ENCODE measurements around the gene KRTAP10-11.
"Not testable (repeated sequence)": the region's sequence is repeated elsewhere in the genome, so short reads cannot be mapped to it uniquely, and the experiment has no call there.

The KRTAP10-11 gene

DNA sequence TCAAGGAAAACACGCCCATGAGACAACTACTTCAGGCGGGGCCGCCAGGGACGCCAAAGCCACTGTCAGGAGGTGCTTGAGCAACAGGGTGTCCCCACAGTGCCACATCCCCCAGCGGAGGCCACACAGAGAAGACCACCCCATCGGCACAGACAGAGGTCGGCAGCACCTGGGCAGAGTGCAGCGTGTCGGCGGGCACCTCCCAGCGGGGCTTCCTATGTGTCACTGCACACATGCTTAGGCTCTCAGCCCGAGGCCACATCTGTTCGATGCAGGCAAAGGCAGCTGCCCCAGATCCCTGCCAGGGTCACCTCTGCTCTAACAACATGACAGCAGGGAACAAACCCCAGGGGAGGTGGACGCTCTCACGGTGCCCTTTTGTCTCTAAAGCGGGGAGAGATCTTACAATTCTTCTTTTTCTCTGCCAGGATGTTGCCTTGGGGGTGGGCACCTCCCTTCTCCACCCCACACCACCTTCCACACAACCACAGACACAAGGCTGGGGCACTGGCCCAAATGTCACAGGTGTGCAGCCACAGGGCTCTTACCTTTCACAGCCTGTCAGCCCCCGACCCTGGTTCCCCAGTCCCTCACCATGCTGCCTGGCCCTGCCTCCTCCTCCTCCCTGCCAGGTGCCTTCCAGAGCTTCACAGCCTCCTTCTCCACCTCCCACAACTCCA lies 30.2 kb upstream of the KRTAP10-11 start:
- DNase-seq, result no peak

DNA sequence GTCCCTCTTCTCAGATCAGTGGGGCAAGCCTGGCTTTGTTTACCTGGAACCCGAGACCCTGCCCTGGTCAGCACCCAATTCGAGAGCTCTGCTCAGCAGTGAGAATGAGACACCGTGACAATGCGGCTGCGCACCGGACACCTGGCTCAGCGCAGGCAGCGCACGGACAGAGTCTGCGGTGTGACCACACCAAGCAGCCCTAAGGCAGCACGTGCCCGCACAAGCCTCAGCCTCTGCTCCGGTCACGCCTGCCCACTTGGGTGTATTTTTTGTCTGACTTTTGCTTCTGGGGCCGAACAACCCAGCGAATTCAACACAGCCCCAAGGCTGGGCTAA lies 29.7 kb upstream of the KRTAP10-11 start:
- DNase-seq, result no peak

DNA sequence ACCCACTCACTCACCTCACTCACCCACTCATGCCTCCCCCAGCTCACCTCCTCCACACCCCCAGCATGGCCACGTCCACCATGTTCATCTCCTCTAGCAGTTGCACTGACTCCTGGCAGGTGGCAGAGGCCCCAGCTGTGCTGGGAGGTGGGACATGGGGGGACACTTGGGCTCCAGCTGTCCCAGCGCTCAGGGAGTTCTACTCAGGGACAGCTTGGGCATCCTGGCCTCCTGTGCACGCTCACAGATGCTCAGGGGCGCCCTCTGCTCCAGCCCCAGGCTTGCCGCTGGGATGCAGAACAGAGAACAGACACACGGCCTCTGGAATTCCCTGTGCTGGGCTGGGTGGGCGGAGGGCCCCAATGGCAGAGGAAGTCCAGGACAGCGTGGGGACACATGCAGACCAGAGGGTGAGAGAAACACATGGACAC lies 29.1 kb upstream of the KRTAP10-11 start:
- DNase-seq, result no peak

DNA sequence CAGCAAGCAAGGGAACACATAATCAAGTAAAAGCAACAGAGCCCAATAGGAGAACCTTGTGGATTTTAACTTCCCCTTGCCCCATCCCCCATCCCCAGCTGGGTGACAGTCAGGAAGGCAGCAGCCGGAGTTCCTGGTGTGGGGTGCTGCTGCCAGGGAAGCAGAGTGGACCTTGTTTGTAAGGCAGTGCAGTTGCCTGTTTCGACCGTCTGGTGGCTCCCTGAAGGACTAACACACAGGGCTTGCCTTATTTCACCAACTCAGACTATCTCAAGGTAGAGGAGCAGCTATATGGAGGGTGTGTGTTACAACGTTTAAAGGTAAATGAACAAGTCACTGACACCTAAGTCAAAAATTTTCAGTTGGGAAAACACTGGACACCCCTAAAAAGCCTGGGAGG lies 27.7 kb upstream of the KRTAP10-11 start:
- no peak for DNase-seq

DNA sequence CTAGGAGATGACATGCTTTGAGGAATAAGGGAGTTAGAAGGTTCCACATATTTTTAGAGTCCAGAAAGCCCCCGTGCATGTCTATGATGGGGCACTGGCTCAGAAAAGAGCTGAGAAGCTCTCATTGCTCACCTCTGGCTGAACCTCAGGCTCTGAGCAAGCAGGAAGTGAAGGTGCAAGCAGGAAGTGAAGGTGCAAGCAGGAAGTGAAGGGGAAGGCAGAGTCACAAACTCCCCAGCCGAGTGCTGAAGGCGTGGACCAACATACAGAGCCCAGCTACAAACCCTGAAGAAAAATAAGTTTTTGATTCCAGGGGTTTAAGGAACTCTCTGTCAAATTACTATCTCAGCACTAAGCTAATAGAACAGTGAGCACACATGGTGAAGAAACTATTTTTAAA lies 27.3 kb upstream of the KRTAP10-11 start:
- DNase-seq, result no peak

DNA sequence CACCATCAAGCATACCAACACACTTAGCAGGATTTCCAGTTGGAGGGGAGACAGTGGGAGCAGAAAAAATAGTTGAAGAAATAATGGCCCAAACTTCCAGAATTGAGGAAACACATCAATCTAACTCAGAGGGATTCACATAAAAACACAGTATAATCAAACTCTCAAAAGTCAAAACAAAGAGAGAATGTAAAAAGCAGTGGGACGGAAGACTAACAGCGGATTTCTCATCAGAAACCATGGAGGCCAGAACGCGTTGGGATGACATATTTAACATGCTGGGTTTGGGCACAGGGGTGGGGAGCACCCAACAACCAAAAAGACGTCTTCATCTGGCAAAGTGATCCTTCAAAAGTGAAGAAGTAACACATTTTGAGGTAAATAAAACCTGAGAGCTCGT lies 26.3 kb upstream of the KRTAP10-11 start:
- no peak for DNase-seq

DNA sequence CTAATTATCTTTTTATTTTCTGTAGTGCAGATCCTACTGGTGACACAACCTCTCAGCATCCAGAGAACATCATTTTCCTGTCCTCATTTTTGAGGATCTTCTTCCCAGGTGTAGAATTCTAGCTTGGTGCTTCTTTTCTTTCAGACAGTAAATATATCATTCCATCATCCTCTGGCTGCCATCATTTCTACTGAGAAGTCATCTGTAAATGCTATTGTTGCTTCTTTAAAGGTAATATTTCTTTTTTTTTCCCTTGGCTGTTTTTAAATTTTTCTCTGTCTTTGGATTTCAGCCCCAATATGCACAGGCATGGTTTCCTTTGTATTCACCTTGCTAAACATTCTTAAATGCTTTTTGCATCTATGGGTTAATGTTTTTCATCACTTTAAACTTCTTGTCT lies 22.6 kb upstream of the KRTAP10-11 start:
- no peak for DNase-seq

DNA sequence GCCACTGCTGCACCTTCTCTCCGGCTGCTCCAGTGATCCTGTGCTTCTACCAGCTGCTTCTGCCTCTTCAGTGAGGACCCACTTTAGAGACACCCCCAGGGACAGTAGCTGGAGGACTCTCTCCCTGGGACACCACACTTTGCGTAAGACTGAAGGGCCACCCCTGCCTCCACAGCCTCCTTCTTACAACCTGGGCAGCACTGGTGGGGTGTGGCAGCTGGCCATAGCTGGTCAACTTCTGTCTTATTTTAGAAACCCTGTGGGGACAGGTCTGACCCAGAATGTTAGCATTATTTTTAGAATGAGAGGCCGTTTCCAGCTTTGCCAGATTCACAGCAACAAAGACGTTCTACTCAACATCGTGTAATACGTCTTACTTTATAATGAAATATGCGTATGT lies 20.5 kb upstream of the KRTAP10-11 start:
- DNase-seq, result no peak

DNA sequence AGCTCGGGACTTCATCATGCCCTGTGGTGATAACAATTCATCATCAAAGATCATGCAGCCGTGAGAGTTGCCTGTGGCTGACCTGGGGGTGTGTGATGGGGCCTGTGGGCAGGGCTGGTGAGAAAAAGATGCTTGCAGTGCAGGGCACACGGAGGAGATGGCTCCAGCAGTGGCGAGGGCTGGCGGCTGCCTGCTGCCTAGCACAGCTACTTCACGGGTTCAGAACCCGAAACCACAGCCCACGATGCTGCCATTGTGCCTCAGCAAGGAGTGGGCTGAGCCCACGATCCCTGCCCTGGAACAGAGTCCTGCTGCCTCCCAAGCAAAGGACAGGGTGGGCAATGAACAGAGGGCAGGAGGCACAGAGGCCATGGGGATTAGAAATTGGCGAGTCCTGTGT lies 20.0 kb upstream of the KRTAP10-11 start:
- DNase-seq, result no peak

DNA sequence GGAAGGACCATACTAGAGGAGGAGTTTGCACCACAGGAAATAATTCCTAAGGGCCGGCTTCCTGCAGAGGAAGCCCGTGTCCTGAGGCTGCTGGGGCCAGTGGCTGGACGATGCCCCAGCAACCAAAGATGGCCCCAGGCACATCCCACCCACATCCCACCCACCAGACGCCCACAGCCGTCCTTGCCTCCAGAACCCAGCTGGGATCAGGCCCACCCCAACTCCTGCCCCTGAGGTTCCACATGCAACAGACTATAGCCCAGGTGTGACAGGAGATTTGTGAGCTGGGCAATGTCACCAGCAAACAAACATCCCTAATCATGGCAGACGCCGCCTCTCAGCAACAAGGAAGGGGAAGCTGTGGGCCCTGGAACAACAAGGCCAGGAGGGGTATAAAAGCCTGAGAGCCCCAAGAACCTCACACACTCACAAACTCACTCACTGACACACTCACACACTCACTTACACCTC lies 19.5 kb upstream of the KRTAP10-11 start, which contains the start of gene KRTAP10-9:
Gene KRTAP10-9 (plus strand): TSS at position 421 of the 471 bp plus-strand sequence. CDS start 79 bp downstream, outside the sequence.
- DNase-seq, result no peak

DNA sequence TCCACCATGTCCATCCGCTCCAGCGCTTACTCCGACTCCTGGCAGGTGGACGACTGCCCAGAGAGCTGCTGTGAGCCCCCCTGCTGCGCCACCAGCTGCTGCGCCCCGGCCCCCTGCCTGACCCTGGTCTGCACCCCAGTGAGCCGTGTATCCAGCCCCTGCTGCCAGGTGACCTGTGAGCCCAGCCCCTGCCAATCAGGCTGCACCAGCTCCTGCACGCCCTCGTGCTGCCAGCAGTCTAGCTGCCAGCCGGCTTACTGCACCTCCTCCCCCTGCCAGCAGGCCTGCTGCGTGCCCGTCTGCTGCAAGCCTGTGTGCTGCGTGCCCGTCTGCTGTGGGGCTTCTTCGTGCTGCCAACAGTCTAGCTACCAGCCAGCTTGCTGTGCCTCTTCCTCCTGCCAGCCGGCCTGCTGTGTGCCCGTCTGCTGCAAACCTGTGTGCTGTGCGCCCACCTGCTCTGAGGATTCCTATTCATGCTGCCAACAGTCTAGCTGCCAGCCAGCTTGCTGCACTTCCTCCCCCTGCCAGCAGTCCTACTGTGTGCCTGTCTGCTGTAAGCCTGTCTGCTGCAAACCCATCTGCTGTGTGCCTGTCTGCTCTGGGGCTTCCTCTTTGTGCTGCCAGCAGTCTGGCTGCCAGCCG lies 18.9 kb upstream of the KRTAP10-11 start:
- not testable (repeated sequence) for DNase-seq

DNA sequence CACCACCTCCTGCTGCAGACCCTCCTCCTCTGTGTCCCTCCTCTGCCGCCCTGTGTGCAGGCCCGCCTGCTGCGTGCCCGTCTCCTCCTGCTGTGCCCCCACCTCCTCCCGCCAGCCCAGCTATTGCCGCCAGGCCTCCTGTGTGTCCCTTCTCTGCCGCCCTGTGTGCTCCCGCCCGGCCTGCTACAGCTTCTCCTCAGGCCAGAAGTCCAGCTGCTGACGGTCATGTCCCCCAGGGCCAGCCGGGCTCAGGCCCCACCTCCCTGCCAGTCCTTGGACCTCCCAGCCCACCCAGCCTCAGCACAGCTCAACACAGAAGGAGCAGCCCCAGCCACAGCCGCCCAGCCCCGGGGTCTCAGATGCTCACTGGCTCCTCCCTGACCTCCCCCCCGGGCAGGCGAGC lies 18.4 kb upstream of the KRTAP10-11 start:
- DNase-seq, result not testable (repeated sequence)

DNA sequence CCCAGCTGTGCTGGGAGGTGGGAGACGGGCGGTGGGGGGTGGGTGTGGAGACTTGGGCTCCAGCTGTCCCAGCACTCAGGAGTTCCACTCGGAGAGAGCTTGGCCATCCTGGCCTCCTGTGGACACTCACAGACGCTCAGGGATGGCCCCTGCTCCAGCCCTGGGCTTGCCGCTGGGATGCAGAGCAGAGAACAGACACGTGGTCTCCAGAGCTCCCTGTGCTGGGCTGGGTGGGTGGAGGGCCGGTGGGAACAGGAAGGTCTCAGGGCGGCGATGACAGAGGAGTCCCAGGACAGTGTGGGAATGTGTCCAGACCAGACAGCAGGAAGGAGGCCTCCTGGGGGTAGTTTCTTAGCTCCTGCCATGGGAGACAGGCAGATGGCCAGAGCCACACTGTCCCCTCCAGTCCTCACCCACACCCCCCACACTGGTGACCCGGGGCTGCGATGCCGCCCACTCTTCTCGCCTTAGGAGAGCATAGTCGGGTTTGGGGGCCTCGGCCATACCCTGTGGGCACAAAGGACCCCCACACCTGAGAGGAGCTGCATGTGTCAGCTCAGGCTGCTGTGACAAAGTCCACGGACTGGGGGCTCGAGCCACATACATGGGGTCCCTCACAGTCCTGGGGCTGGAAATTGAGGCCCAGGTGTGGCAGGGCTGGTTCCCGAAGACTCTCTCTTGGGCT lies 17.4 kb upstream of the KRTAP10-11 start:
- DNase-seq, result no peak

DNA sequence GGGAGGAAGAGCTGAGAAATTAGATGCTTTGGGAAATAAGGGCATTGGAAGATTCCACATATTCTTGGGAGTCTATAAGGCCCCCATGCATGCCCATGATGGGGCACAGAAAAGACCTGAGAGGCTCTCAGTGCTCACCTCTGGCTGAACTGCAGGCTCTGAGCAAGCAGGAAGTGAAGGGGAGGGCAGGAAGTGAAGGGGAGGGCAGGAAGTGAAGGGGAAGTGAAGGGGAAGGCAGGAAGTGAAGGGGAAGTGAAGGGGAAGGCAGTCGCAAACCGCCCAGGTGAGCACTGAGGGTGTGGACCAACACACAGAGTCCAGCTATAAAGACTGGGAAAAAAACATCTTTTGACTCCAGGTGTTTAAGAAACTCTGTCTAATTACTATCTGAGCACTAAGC lies 15.8 kb upstream of the KRTAP10-11 start:
- no peak for DNase-seq

DNA sequence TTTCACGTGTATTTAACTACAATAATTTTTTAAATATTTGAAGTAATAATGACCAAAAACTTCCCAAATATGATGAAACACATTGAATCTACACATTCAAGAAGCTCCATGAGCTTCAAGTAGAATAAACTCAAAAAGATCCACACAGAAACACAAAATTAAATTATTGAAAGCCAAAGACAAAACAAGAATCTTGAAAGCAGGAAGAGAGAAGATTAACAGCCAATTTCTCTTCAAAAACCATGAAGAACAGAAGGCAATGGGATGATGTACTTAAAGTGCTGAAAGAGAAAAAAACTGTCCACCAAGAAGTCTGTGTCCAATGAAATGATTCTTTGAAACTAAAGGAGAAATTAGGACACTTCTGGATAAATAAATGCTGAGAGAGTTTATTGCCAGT lies 14.1 kb upstream of the KRTAP10-11 start:
- DNase-seq, result no peak

DNA sequence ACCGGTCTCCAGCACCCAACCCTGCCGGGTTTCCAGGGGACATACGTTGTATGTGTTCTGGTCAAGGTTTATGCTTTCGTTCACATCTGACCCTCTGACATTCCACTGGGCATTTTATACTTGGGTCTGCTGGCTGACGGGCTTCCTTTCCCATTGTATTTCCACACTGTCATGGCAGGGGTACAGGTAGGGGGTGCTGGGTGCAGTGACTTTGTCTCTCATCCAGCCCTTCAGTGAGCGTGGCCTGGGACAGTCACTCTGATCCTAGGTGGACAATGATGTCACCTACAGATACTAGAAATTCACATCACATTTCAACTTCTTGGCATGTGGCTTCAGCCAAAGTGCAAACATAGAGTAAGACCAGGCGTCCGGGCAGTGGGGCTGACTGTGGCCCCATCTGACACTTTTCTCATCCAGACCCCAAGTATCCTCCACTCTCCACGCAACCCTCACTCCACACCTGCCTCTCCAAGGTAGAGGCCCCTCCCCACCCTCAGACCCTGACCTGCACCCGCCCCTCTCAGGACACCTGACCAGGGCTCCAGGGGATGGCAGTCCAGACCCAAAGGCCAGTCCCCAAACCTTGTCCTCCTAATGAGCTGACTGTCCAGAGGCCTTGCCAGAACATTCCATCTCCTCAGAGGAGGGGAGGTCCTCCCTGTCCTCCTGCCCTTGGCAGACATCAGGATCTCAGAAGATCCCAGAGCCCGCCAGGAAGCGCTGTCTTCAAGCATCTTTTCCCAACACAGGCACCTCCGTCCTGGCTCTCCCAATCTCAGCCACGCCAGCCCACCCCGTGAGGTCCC lies 9.8 kb upstream of the KRTAP10-11 start:
- DNase-seq, result no peak

DNA sequence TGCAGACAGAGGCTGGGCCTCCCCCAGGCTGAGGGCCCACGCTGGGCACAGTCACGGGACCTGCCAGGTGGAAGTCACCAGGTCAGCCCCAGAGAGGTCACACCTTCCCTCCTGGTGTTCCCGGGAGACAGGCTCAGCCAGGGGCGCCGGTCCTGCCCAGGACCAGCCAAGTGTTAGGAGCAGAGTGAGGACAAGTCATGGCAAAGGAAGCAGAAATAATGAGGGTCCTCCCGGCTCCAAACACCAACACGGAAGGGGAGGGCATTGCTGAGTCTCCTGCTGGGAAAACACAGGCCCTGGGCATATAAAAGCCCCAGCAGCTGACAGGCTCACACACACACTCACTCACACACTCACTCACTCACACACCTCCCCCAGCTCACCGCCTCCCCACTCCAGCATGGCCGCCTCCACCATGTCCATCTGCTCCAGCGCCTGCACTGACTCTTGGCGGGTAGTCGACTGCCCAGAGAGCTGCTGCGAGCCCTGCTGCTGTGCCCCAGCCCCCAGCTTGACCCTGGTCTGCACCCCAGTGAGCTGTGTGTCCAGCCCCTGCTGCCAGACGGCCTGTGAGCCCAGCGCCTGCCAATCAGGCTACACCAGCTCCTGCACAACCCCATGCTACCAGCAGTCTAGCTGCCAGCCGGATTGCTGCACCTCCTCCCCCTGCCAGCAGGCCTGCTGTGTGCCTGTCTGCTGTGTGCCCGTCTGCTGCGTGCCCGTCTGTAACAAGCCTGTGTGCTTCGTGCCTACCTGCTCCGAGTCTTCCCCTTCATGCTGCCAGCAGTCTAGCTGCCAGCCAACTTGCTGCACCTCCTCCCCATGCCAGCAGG lies 9.0 kb upstream of the KRTAP10-11 start, which contains the start of gene KRTAP10-10:
Gene KRTAP10-10 (plus strand): TSS at position 339 of the 833 bp plus-strand sequence. CDS start 62 bp downstream, at position 401.
- DNase-seq, result no peak

DNA sequence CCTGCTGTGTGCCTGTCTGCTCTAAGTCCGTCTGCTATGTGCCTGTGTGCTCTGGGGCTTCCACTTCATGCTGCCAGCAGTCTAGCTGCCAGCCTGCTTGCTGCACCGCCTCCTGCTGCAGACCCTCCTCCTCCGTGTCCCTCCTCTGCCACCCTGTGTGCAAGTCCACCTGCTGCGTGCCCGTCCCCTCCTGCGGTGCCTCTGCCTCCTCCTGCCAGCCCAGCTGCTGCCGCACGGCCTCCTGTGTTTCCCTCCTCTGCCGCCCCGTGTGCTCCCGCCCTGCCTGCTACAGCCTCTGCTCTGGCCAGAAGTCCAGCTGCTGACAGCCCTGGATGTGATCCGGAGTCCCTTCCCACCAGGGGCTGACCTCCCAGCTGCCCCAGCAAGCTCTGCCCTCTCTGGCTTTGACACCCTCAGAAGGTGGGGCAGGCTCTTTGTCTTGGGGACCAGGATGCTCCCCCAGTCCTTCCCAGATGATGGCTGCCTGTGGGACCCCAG lies 8.3 kb upstream of the KRTAP10-11 start:
- not testable (repeated sequence) for DNase-seq

DNA sequence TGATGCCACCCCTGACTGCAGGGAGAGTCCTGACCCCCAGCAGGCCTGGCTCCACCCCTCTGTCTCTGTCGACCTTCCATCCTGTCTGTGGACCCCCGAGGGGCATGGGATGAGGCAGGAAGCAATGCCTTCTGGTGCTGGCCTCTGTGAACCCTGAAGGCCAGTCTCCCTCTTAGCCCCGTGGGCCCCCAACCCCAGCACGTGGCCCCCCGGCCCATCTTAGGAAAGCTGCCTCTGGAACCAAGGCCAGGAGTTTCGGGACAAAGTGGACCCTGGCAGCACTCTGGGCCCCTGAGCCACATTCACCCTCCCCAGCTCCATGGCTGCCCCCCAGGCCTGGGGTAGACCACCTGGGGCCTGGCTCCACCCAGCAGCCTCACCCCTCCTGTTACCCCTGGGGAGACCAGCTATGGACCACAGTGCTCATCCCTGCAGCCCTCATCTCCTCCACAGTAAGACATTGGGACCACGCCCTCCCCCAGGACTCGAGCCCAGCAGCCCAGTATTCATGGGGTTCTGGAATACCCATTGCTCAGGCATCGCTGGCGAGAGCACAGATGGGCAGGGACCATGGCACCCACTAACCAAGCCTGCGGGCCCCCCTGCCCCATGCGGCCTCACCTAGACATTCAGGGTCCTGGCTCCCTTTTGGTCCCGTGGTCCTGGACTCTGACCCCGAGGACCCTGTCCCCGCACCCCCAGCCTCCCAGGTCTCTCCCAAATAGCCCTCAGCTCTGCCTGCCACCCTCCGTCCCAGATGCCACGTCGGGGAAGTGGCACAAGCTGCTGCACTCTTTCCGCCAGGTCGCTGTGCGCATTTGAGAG lies 7.5 kb upstream of the KRTAP10-11 start:
- DNase-seq, result not testable (repeated sequence)

DNA sequence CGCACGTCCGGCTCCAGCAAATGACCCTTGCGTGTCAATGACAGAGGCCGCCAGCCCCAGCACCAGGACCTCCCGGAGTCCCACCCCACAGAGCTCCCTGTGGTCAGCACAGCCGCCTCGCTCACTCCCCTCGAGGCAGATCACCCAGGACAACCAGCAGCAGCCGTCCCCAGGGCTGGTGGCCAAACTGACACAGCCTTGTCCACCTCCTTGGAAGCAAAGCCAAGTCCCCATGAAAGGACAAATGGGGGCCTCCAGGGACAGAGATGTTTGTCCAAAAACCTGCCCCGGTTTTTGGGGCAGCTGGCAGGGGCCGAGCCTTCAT lies 6.9 kb upstream of the KRTAP10-11 start:
- no peak for DNase-seq

DNA sequence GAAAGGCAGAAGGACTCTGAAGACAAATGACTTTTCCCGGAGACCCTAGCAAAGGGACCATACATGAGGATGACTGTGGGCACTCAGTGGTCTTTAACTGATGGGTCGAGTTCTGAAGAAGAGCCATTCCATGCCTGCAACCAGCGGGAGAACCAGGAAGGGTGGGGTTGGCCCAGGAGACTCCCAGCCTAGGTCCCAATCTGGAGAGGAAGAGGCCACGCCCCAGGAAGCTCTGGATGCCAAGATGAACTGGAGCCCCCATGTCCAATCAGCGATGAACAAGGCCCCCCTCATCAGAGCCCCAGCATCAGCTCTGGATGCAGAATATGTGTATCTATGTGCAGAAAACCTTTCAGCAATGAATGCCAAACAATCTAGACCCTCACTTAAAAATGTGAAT lies 5.5 kb upstream of the KRTAP10-11 start:
- no peak for DNase-seq
